ENCODE results near the gene PPP1R9A.

Gene PPP1R9A

DNA sequence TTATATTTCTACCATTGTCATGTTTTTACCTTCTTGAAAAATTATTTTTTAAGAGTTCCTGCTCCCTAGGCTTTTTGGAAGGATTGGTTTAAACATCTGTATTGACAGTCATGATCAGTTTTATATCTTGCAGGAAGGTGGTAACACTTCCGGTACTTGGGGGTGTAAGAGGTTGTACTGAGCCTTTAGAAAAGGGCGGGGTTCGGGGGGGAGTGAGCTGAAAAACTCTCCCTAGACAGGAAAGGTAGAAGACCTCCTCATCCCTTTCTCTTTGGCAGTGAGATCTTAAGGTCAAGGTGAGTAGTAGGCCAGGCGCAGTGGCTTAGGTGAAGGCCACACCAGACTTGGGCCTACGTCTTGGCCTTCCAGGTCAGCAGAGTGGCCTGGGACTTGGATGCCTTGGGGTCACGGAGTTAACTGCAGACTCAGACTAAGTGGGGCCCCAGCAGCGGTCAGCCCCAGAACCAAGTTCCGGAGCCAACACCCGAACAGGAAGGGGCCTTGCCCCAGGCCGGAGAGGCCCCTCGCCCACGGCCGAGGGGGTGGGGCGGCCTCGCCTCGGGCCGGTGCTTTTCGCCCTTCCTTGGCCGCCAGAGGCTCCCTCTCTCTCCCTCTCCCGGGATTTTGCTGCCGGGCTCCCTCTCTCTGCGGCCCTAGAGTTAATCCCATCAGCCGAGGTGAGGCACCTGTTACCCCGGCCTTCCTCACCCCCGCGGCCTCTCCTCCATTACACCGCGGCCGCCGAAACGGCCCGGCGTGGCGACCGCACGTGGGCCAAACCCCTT, at the start of gene PPP1R9A:
PPP1R9A (plus strand) TSS at position 569 of the 785 bp plus-strand sequence. CDS start 2,520 bp downstream, outside the sequence.
- peak; percentile 7 for DNase-seq

DNA sequence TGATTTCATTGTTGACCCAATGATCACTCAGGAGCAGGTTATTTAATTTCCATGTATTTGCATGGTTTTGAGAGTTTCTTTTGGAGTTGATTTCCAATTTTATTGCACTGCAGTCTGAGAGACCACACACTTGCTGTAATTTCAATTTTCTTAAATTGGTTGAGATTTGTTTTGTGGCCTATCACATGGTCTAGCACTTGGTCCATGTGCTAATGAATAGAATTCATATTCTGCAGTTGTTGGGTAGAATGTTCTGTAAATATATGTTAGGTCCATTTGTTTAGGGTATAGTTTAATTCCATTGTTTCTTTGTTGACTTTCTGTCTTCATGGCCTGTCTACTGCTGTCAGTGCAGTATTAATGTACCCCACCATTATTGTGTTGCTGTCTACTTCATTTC, 36.3 kb upstream of the PPP1R9A start:
- no peak for DNase-seq

DNA sequence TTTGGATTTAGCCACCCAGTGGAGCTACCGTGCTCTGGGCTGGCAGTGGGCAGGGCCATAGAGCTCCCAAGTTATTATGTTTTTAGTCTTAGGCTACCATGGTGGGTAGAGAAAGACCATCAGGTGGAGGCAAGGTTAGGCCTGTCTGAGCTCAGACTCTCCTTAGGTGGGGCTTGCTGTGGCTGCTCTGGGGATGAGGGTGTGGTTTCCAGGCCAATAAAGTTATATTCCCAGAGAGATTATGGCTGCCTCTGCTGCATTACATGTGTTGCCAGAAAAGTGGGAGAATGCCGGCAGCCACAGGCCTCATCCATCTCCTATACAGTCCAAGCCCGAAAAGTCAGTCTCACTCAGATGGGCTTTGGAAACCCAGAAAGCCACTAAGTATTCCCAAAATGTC, 34.2 kb upstream of the PPP1R9A start:
- DNase-seq = no peak

DNA sequence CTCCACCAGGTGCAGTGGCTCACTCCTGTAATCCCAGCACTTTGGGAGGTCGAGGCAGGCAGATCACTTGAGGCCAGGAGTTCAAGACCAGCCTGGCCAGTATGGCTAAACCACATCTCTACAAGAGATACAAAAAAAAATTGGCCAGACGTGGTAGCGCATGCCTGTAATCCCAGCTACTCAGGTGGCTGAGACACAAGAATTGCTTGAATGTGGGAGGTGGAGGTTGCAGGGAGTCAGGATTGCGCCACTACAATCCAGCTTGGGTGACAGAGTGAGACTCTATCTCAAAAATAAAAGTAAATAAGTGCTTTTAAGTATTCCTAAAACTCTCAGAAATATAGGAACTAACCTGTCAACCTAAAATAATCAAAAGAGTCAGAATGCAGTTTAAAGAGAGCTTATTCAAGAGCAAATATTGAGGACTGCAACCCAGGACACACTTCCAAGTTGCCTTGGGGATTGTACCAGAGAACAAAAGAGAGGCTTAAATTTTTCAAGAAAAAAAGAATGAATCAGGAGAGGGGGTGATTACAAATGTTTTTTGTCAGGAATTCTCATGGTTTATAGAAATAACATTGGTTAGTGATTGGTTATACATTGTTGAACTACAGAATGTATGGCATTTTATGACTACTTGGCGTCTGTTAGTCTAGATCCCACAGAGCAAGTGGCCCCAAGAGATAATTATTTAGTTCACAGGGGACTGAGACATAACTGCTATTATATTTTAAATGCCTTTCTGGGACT, 33.2 kb upstream of the PPP1R9A start:
- no peak for DNase-seq

DNA sequence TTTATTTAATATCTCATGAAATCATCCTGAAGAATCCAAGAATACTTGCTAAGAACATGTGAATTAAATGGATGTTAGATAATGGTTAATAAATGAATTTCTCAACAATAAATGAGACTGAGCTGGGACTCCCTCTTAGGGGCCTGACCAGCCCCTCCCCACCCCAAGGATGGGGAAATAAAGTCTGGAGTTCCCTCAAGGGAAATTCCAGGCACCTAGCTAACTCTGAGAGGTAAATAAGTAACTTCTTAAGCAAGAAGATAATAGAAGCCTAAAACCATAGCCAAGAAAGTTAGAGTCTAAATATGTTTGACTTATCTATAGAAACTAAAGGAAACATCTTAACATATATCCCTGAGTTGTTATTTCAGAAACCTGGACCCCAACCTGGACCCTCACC, 32.2 kb upstream of the PPP1R9A start:
- DNase-seq = no peak

DNA sequence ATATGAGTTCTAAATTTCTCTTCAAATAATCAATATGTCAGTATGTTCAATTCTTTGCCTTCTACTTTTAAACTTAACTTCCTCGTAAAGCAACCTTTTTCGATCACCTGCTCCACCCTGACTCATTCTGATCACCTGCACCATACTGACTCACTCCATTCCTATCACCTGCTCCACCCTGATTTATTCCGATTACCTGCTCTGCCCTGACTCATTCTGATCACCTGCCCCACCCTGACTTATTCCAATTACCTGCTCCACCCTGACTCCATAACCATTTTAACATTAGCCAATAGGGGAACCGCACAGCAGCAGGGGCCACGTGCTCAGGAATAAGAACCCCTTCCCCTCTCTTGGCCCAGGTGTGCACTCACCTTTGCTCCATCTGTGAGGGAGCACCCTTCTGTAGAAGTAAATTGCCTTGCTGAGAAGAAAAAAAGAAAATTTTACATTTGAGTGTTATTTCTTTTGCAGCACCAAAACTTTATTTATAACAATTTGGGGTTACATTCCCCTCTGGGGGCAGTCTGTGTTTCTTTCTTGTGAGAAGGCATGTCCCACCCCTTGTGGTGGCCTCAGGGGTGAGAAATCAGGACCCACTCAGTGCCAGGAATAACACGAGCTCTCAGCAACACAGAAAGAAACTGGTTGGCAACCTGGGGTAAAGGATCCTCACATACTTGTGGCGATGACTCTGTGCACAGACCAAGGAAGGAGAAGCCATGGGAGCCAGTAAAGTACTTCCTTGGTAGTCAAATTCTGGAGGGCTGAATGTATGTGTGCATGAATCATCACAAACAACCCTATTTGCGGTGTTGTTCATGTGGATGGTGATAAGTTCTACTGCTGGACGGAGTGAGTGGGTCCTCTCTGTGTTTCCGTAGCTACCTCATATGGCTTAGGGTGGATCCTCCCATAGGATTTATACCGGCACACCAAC, 29.4 kb upstream of the PPP1R9A start:
- DNase-seq = no peak

DNA sequence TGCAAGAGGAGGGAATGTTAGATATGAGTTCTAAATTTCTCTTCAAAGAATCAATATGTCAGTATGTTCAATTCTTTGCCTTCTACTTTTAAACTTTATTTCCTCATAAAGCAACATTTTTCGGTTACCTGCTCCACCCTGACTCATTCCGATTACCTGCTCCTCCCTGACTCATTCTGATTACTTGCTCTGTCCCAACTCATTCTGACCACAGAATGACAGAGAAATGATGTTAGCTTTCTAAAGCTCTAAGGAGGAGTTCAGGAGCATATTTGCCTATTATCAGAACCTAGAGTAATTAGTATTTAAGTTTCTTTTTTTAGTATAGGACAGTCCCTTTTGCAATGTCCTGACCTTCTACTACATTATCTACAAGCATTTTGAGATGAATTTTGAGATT, 24.5 kb upstream of the PPP1R9A start:
- DNase-seq = no peak

DNA sequence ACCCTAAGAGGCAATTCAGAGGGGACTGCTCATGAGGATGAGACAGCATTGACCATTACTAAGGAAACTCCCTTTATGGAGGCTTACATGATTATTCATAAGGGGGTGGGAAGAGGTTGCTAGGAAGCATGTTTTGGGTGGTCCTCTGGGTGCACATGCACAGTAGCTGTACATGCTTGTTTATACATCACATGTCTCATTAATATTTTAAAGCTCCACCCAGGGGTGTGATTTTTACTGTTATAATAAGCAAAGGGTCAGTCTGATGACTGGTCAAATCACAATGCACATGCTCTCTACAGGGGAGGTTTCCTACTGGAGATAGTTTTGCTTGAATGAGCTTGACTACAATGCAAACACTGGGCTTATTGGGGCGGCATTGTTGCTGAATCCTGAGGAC, 23.8 kb upstream of the PPP1R9A start:
- no peak for DNase-seq

DNA sequence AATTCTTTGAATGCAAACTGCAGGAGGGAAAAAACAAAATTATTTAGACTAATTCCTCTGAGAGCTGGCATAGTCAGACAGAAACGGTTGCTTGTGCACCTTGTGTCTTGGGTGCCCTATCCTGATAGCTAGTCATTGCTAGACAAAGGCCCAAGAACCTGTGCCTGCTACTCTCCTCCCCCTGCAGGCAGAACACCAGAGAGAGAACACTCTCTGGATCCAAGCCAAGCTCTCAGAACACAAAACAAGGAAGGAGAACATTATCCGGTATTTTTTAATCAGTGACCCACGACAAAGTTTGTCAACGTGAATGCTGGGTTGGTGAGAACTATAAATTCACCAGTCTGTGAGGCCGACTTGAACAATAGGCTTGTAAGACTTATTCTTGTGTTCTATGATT, 18.8 kb upstream of the PPP1R9A start:
- DNase-seq = peak; percentile 40

DNA sequence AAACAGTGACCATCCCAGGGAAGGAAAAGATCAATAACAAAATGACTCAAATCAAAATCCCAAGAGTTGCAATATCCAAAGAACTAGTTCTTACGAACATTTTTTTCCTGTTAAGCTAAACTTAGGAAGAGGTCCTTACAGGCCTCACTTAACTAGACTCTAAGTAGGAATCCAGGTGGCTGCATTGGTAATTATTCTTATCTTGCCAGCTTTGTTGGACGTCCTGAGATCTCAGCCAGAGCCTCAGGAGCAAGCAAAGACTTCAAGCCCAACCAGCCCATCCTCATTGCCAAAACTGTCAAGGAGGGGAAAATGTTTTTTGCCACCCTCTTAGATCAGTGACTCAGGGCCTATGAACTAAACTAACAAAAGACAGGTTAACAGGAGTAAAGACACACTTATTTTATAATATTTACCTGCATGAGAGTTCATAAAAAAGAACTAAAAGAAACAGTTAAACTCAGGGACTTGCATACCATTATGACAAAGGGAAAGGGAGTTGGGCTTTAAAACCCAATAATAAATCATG, 18.3 kb upstream of the PPP1R9A start:
- DNase-seq = no peak

DNA sequence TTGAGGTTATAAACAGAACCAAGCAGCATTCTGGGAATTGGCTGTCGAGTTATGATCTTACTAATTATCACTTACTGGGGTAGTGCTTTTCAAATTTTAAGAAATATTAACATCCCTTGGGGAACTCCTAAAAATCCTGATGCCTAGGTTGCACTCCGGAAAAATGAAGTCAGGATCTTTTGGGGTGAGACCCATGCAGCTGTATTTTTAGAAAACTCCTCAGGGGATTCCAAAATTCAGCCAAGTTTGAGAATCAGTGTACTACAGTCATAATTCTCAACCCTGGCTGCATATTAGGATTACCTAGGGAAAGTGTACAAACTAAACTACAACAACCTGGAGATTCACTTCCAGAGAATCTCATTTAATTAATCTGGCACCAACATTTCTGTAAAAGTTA, 17.2 kb upstream of the PPP1R9A start:
- DNase-seq = no peak

DNA sequence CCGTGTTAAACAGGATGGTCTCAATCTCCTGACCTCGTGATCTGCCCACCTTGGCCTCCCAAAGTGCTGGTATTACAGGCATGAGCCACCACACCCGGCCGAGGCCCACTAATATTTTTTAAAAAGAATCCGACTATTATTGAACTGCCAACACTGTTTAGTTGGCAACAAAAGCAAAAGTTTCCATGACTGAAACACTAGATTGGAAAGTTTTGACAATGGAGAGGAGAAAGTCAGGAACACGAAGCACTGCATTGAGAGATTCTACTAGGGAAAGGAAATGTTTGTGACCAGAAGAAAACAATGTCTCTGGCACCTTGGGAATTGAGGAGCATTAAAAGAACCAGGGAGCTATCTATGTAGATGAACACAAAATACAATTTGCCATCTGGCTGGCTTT, 13.7 kb upstream of the PPP1R9A start:
- DNase-seq = no peak

DNA sequence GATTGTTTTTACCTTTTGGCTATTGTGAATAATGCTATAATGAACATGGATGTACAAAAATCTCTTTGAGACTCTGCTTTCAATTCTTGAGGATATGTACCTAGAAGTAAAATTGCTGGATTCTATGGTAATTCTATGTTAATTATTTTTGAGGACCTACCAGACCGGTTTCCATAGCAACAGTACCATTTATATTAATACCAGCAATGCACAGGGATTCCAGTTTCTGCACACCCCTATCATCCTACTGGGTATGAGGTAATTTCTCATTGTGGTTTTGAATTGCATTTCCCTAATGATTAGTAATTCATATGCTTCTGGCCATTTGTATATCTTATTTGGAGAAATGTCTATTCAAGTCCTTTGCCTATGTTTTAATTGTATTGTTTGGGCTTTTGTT, 9.9 kb upstream of the PPP1R9A start:
- DNase-seq = no peak

DNA sequence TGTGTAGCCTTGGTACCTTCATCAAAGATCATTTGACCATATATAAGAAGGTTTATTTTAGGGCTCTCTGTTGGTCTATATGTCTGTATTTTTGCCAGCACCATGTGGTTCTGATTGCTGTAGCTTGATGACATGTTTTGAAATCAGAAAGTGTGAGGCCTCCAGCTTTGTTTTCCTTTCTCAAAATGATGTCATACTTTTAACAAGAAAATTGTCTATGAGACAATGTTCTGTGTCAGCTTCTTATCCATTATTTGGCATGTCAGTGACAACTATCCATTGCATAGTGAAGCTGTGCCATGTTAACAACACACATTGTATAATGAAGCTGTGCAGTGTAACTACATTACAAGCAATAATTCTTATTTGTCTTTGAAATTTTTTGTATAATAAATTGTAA, 9.1 kb upstream of the PPP1R9A start:
- DNase-seq = no peak

DNA sequence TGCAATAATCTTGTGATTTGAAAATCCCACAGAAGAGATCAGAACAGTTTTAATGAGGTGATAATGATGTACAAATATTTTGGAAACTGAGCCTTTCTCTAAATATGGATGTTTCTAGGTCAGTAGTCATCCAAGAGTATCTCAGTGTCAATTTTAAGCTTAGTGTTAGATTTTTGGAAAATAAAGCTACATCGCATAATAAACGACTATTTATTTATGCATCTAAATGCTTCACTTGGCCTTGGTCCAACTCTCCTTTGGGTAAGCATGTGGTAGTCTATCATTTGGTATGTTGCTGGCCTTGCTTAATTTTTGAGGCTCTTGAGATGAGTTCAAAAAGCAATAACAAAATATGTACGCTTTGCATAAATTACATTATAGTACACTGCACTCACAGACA, 5.4 kb upstream of the PPP1R9A start:
- DNase-seq = no peak

DNA sequence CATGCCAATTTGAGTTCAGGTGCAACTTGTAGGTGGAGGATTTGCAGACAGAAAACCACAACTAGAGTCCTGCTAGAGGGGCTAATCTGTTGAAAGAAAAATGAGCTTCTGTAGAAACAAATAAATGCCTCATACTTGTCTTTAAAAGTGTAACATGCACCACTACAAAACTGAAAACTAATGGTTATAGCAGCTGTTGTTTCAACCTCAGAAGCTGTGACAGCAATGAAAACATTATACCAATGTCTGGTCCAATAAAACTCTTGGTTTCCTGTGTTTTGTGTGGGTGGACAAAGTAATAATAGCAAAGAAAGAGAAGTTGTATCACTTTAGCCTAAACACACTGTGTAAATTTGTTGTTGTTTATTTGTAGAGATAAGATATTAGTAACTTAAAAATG, 3.4 kb upstream of the PPP1R9A start:
- no peak for DNase-seq

DNA sequence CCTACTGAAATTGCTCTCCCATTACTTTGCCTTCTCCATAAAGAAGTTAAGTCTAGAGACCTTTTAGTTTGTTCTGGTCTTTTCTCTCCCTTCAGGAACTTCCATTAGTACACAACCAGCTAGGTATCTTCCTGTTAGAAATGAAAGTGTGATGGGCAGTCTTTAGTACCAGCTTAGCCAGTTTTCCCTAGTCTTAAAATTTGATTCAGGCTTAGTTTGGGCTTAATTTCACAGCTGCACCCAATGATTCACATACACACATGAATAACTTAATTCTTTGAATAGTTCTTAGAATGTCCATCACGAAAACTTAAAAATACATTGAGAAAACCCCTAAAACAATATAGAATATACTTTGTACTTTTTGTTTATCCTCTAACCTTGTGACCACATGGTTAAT, 2.4 kb upstream of the PPP1R9A start:
- no peak for DNase-seq

DNA sequence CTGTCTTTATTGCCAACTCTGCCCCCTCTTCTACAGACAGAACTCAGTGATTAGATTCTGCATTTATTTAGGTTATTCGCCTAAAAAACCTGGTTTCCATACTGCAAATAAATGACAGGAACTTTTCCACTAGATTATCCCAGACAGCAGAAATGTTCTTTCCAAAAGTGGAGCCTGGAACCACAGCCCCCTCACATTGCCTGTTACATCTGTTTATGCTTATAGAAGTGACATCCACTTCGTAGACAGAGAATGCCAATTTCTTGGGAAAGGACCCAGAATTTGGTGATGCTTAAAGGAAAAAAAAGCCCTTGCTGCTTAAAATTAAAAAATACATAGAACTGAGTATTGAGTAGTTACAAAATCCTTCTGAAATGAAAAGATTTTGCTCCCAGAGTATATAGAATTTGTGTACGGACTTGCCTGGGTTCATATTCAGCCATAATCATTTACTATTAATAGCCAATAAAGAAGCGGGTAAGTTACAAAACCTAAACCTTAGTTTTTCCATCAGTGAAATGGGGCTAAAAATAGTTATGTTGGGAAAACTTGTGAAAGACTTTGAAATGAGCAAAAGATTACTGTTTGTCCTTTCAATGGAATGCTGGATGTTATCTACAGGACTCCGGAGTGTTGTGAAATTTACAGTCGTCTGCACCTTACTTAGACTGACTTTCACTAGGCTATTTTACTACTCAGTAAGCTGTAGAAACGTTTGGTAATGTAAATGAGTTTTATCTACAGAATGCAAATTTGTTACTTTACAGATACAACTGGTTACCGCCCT, 1.1 kb upstream of the PPP1R9A start:
- DNase-seq = no peak

DNA sequence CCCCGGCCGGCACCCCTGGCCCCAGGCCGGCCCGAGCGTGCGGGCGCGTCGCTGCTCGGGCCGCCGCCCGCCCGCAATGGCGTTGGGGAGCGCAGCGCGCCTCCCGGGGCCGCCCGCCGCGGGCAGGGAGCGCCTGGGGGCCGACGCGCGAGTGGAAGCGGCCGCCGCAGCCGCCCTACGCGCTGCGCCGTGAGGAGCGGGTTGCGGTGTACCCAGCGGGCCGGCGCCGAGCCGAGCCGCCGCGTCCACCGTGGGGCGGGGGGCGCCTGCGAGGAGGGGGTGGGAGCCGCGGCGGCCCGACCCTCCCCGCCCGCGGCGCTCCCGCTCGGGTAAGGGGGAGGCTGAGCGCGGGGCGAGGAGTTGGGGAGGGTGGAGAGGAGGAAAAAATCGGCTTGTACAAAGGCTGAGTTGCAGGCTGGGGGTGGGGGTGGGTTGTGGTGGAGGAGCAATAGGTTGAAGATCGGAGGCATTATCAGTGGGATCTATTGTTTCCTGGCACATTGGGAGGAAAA, 473 bp downstream of the PPP1R9A start:
- DNase-seq = peak; percentile 6

DNA sequence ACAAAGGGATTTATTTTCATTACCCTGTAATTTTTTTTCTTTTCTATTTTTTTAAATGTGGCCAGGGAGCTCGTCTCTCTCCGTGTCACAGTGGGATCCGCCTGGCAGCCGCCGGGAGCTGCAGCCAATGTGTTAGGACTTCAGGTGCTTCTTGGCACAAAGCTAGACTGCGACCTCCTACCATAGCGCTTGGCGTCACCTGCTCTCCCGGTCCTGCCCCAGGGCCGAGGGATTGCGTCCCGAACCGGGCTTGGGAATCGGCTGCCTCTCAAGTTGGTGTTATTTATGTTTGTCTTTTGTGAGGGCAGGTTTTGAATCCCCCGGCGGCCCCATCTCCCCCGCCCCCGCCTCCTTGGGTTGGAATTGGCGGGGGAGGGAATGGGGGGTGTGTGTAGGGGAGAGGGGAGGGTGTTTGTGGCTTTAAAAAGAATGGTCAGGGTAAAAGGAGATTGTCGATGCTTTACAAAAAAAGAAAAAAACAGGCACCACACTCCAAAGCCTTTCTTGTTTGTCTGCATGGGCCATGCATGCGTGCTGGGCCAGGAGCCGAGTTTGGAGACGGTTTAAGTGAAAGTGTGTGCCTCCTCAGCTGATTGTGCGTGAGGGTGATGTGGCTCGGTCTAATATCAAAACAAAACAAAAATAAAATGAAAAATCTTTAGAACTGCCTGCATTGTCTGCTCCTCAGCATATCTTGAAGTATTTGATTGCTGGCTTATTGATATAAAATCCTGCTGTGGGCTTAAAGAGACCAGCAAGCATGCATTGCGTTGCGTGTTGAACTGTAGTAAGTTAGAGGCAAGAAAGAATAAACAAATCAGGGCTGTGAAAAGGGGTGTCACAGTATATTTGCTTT, 1.2 kb downstream of the PPP1R9A start:
- DNase-seq = no peak

DNA sequence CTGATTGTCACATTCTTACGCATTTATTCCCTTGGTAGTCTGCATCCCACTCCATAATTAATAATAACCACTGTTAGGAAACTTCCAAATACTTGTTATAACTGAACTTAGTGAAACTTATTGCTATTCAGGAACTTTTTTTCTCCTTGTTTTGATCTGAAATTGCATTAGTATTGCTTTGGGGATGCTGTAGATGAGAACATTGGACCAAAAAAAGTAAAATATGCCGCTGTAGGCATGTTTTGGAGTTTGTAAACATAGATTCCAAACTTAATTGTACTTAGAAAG, 1.7 kb downstream of the PPP1R9A start:
- DNase-seq = no peak

Measured in RPMI8226 (cell line).